GM10266 (cell line): ENCODE measurements around the gene TRAPPC6A.
A peak's percentile ranks its signal among the peaks of the same experiment; 100 is the strongest.

Source experiments
- DNase-seq: peaks from one replicate; pipeline ENCODE4 v3.0.0; 2012; ENCODE audit errors: extremely low spot score
- TF ChIP-seq, protein P1 (sequence below): IDR thresholded peaks from 2 replicates; pipeline ENCODE4 v1.5.1; 2012; ENCODE audit warnings: mild to moderate bottlenecking, low read depth; ENCODE audit not compliant: control insufficient read depth, insufficient read depth; ENCODE audit errors: missing control alignments

TRAPPC6A gene

DNA sequence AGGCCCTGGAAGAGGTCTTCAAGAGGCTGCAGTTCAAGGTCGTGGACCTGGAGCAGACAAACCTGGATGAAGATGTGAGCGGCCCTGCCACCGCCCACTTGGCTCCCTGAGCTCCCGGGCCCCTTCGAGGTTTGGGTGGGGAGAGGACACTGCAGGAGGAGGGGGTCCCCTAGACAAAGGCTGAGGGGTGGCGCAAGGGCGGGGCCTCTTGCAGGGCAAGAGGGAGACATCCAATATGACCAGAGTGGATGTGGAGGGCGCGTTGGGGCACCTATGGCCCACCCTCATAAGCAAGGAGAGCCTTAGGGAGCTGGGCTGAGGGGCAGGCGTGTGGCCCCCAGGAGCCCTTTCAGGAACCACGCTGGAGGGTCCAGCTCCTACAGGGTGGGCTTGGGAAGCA is 37.5 kb downstream of the TRAPPC6A start:
- DNase-seq, result no peak
- TF ChIP-seq, protein P1, sequence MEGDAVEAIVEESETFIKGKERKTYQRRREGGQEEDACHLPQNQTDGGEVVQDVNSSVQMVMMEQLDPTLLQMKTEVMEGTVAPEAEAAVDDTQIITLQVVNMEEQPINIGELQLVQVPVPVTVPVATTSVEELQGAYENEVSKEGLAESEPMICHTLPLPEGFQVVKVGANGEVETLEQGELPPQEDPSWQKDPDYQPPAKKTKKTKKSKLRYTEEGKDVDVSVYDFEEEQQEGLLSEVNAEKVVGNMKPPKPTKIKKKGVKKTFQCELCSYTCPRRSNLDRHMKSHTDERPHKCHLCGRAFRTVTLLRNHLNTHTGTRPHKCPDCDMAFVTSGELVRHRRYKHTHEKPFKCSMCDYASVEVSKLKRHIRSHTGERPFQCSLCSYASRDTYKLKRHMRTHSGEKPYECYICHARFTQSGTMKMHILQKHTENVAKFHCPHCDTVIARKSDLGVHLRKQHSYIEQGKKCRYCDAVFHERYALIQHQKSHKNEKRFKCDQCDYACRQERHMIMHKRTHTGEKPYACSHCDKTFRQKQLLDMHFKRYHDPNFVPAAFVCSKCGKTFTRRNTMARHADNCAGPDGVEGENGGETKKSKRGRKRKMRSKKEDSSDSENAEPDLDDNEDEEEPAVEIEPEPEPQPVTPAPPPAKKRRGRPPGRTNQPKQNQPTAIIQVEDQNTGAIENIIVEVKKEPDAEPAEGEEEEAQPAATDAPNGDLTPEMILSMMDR, result no peak

DNA sequence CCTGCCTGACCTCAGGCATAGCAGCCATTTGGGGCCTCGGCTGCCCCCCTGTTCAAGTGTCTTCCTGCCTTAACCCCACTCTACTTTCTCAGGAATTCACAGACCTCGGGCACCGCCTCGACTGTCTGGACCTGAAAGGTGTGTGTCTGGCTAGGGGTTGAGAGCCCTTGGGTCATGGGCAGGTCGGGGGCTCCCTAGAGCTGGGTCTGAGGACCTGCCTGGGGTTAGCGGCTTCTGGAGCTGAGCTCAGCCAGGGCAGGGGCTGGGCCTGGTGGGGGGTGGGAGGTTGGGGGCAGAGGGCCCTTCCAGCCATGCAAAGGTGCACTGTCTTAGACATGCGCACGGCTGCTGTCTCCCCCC is 37.9 kb downstream of the TRAPPC6A start:
- DNase-seq, result no peak
- TF ChIP-seq, protein P1, result no peak

DNA sequence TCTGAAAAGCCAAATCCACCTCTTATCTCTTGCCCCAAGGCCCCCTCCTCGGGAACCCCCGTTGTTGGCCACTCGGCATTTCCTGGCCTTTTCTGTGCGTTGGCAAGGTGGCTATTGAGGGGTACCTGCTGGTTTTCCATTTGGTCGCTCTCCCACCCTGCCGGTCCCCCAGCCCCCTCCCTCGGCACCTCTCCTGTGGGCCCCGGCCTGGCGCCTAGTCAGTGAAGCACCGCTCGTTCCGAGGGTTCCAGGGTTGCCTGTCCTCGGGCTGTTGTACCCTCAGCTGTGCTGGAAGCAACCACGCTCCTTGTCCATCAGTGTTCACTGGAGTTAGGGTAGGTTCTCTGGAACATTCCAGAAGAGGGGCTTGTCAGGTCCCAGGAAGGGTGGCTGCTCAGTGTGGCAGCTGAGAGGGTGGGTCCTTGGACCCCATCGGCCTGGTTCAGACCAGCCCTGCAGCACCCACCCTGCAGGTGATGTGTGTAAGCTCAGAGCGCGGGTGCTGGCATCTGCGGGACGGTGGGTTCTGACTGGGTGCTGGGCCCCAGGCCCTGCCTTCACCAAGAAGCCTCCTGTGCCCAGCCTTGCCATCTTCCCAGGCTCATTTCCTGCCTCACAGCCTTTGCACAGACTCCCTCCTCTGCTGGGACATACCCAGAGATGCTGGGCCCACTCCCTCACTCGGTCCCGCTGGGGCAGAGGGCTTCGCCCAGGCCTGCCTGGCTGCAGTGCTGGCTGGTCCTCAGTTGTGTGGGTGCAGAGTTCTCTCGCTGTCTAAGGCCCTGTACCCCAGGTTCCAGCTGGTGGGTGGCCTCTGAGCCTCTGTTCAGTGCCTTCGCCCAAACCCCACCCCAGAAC is 38.5 kb downstream of the TRAPPC6A start:
- DNase-seq, result peak; percentile 21

DNA sequence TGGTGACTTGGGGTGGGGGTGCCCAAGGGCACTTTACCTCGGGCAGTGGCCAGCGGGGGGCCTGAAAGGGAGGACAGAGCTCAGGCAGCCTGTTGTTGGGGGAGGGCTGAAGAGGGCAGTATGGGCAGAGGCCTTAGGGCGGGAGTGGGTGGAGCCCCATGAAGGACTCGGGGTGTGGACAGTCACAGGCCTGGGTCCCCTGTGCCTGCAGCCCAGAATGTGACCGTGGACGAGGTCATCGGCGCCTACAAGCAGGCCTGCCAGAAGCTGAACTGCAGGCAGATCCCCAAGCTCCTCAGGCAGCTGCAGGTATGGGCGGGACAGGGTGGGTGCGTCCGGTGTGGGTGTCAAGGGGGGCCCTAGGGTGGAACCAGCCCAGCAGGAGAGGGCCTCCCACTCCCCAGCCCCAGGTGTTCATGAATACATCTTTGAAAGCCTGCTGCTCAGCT is 39.7 kb downstream of the TRAPPC6A start:
- TF ChIP-seq, protein P1, result no peak
- DNase-seq, result peak; percentile 21

More for the DNA sequence above, 38.5 kb downstream of the TRAPPC6A start:
- TF ChIP-seq, protein P1, result no peak

DNA sequence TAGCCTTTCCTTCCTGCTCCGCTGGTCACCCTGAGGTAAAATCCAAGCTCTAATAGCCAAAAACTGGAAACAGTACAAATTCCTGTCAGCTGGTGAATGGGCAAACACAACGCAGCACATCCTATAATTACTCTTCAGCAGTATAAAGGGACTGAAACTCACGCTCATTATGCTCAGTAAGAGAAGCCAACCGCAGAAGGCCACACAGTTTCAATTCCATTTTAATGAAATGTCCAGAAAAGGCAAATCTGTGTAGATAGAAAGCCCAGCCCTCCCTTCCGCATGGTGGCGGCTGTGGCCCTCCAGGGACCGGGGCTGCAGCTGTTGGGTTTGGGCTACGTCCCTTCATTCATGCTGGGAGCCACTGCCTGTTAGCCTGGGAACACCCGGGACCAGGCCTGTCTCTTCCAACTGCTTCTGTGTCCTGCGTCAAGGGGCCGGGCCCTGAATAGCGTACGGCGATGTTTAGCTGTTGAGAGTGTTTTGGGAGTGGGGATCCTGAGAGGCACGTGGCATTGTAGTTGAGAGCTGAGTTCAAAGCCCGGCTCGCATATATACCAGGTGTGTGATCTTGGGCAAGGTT is 40.8 kb downstream of the TRAPPC6A start:
- DNase-seq, result peak; percentile 85
- TF ChIP-seq, protein P1, result peak; percentile 35

DNA sequence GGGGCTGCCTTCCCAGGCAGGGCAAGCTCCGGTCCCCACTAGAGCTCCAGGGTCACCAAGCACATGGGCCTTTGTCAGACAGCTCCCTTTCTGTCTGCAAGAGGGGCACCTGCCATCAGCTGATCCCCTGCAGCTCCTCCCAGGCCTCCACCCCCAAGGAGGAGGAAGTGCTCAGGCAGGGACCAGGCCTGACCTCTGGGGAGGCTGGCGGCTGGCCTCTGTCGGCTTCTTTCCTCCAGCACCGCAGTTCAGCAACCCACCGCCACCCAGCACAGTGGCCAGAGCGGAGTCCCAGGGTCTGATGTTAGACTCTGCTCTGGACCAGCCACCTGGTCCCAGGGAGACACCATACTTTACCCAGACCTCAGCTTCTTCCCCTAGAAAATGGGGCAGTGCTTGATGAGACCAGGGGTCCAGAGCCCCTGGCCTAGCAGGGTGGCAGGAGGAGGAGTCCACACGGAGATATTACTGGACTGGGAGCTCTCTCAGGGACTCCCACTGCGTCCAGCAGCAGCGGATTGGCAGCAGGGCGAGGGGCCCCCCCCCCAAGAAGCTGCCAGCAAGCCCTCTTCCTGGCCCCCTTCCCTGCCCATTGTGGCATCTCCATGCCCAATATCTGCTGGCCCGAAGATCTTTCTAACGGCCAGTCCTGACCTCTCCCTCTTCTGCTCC is 41.4 kb downstream of the TRAPPC6A start:
- DNase-seq, result peak; percentile 70
- TF ChIP-seq, protein P1, result no peak

DNA sequence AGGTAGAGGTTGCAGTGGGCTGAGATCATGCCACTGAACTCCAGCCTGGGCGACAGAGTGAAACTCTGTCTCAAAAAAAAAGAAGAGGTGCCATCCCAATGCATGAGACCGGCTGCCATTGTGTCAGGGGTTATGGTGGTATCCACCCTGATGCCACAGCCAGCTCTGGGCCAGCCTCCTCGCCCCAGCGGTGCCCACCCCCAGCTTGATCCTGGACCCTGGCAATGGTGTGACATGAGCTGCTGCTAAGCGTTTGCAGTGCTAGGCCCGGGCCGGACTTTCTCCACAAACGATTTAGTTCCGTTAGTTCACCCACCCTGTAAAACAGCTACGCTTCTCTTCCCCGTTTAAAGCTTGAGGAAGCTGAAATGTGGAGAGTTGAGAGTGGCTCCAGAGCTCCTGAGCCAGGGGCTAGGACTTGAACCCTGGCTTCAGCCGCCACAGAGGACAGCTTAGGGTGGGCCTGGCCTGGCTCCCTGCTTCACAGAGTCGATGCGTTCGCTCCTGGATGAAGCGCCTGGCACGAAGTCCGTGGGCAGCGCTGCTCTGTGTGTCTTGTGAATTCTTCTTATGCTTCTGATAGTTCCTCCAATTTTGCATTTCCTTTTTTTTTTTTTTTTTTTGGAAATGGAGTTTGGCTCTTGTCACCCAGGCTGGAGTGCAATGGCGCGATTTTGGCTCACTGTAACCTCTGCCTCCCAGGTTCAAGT is 42.7 kb downstream of the TRAPPC6A start:
- no peak for DNase-seq
- TF ChIP-seq, protein P1, result no peak
